NCI-H1092 treated with DMSO at 0.1 percent for 48 hours (cell line): ENCODE results near the gene CASP8.

Experiments
- DNase-seq: peaks from one replicate; lab custom pipeline; 2025; lab: John Stamatoyannopoulos, UW

Gene CASP8

GRCh38 chr2:201242571-201243277 is 17.6 kb upstream of the CASP8 start:
- DNase-seq: no peak

- DNase-seq: no peak
Observed at GRCh38 chr2:201244829-201245228, 15.5 kb upstream of the CASP8 start.

- DNase-seq: no peak
Observed at GRCh38 chr2:201246280-201246679, 14.1 kb upstream of the CASP8 start.

- DNase-seq: no peak
Observed at GRCh38 chr2:201248288-201248844, 12.0 kb upstream of the CASP8 start.

GRCh38 chr2:201249889-201250288 is 10.4 kb upstream of the CASP8 start:
- DNase-seq: no peak

- DNase-seq: no peak
Observed at GRCh38 chr2:201250741-201251140, 9.6 kb upstream of the CASP8 start.

- DNase-seq: no peak
Observed at GRCh38 chr2:201254081-201254730, 6.1 kb upstream of the CASP8 start.

- no peak for DNase-seq
Observed at GRCh38 chr2:201255408-201256033, 4.8 kb upstream of the CASP8 start.

- no peak for DNase-seq
Observed at GRCh38 chr2:201256082-201256481, 4.3 kb upstream of the CASP8 start.

GRCh38 chr2:201257381-201257955 is 2.9 kb upstream of the CASP8 start:
- no peak for DNase-seq

GRCh38 chr2:201257956-201258665 is 2.2 kb upstream of the CASP8 start:
- DNase-seq: no peak

GRCh38 chr2:201258666-201259615 is 1.4 kb upstream of the CASP8 start:
- DNase-seq: no peak

GRCh38 chr2:201261471-201261870 is 1.1 kb downstream of the CASP8 start:
- no peak for DNase-seq

- no peak for DNase-seq
Observed at GRCh38 chr2:201261906-201262305, 1.6 kb downstream of the CASP8 start.

GRCh38 chr2:201262718-201263117 is 2.4 kb downstream of the CASP8 start:
- no peak for DNase-seq

GRCh38 chr2:201263779-201264178 is 3.4 kb downstream of the CASP8 start:
- no peak for DNase-seq

- DNase-seq: no peak
Observed at GRCh38 chr2:201264472-201265173, 4.3 kb downstream of the CASP8 start.

GRCh38 chr2:201266629-201267028 is 6.3 kb downstream of the CASP8 start:
- DNase-seq: no peak

- no peak for DNase-seq
Observed at GRCh38 chr2:201267278-201268030, 7.1 kb downstream of the CASP8 start.
